Fibroblast of villous mesenchyme (primary cell): Measurements from ENCODE around the gene PRM2. TPM values are rescaled to one million over a fixed set of nuclear protein-coding genes. Genes with fewer than 3 reads are reported as not detected.

Source experiments
- DNase-seq: peaks from one replicate; pipeline ENCODE4 v3.0.0-alpha.2; 2010; ENCODE audit warnings: low read depth
- H3K4me3 ChIP-seq: 2 replicates; pipeline ENCODE4 v1.5.1; 2011; ENCODE audit warnings: low read depth, mild to moderate bottlenecking, low read length
- CTCF ChIP-seq: IDR thresholded peaks from 2 replicates; pipeline ENCODE4 v1.5.1; 2012; ENCODE audit warnings: low read depth, mild to moderate bottlenecking, low read length; ENCODE audit not compliant: insufficient read depth
- total RNA-seq: library from RNA; depleted of rRNA; stranded (reverse); fragments of >200 nt; gene quantifications from 2 replicates; pipeline ENCODE4 v1.2.3, GENCODE V29; 2012

Gene PRM2
- total RNA-seq = not detected in 2 replicates

- TF ChIP-seq CTCF = no peak
- no peak for DNase-seq
- no peak within 1 kb of the TSS for H3K4me3 ChIP-seq
These were observed at the start of gene PRM2 for GRCh38 chr16:11276143-11276895. TSS of gene PRM2 (minus strand) at chr16:11276480. CDS start at chr16:11276370, 110 bp downstream.

GRCh38 chr16:11325404-11326083, 49.3 kb upstream of the PRM2 start:
- TF ChIP-seq CTCF = no peak
- no peak for DNase-seq

GRCh38 chr16:11323551-11324336, 47.5 kb upstream of the PRM2 start:
- DNase-seq = no peak
- no peak for TF ChIP-seq CTCF
- no peak overlapping the region for H3K4me3 ChIP-seq

More at GRCh38 chr16:11325404-11326083, 49.3 kb upstream of the PRM2 start:
- no peak overlapping the region for H3K4me3 ChIP-seq

GRCh38 chr16:11322823-11323222, 46.5 kb upstream of the PRM2 start:
- TF ChIP-seq CTCF = no peak
- no peak overlapping the region for H3K4me3 ChIP-seq
- DNase-seq = no peak

- DNase-seq = no peak
- no peak overlapping the region for H3K4me3 ChIP-seq
- TF ChIP-seq CTCF = no peak
These were observed 45.4 kb upstream of the PRM2 start for GRCh38 chr16:11321662-11322061.

- no peak for DNase-seq
- no peak overlapping the region for H3K4me3 ChIP-seq
- TF ChIP-seq CTCF = no peak
These were observed 43.9 kb upstream of the PRM2 start for GRCh38 chr16:11320170-11320569.
